ENCODE data around the gene WDR27.

WDR27 gene

GRCh38 chr6:169589699-169590257 lies 112.1 kb downstream of the WDR27 start:
- peak; percentile 75 for DNase-seq (ENCODE audit: low read depth)
- no peak for TF ChIP-seq CTCF (conservative IDR thresholded peaks at IDR 0.05; ENCODE audit: low read length)
- no peak overlapping the region for H3K4me3 ChIP-seq (ENCODE audit: low read length)

GRCh38 chr6:169589293-169589692 lies 112.5 kb downstream of the WDR27 start:
- TF ChIP-seq CTCF (conservative IDR thresholded peaks at IDR 0.05; ENCODE audit: low read length), result no peak
- peak; percentile 42 for DNase-seq (ENCODE audit: low read depth)

GRCh38 chr6:169587975-169588374 lies 113.9 kb downstream of the WDR27 start:
- no peak for TF ChIP-seq CTCF (conservative IDR thresholded peaks at IDR 0.05; ENCODE audit: low read length)
- H3K4me3 ChIP-seq (ENCODE audit: low read length), result no peak overlapping the region
- DNase-seq (ENCODE audit: low read depth), result peak; percentile 30

More at GRCh38 chr6:169589293-169589692, 112.5 kb downstream of the WDR27 start:
- H3K4me3 ChIP-seq (ENCODE audit: low read length), result no peak overlapping the region

GRCh38 chr6:169583886-169584541 lies 117.8 kb downstream of the WDR27 start:
- no peak overlapping the region for H3K4me3 ChIP-seq (ENCODE audit: low read length)
- TF ChIP-seq CTCF (conservative IDR thresholded peaks at IDR 0.05; ENCODE audit: low read length), result no peak
- no peak for DNase-seq (ENCODE audit: low read depth)

GRCh38 chr6:169579407-169580111 lies 122.3 kb downstream of the WDR27 start:
- no peak overlapping the region for H3K4me3 ChIP-seq (ENCODE audit: low read length)
- no peak for DNase-seq (ENCODE audit: low read depth)
- no peak for TF ChIP-seq CTCF (conservative IDR thresholded peaks at IDR 0.05; ENCODE audit: low read length)

GRCh38 chr6:169577974-169578373 lies 123.9 kb downstream of the WDR27 start:
- no peak overlapping the region for H3K4me3 ChIP-seq (ENCODE audit: low read length)
- DNase-seq (ENCODE audit: low read depth), result no peak
- TF ChIP-seq CTCF (conservative IDR thresholded peaks at IDR 0.05; ENCODE audit: low read length), result no peak

- DNase-seq (ENCODE audit: low read depth), result no peak
- no peak for TF ChIP-seq CTCF (conservative IDR thresholded peaks at IDR 0.05; ENCODE audit: low read length)
Measured at GRCh38 chr6:169577236-169577635, 124.6 kb downstream of the WDR27 start.

More at GRCh38 chr6:169577236-169577635, 124.6 kb downstream of the WDR27 start:
- no peak overlapping the region for H3K4me3 ChIP-seq (ENCODE audit: low read length)

All from AG10803 (cell line).